ENCODE results near the gene WLS.
"Not testable (repeated sequence)": the region's sequence is repeated elsewhere in the genome, so short reads cannot be mapped to it uniquely, and the experiment has no call there.

WLS gene

DNA sequence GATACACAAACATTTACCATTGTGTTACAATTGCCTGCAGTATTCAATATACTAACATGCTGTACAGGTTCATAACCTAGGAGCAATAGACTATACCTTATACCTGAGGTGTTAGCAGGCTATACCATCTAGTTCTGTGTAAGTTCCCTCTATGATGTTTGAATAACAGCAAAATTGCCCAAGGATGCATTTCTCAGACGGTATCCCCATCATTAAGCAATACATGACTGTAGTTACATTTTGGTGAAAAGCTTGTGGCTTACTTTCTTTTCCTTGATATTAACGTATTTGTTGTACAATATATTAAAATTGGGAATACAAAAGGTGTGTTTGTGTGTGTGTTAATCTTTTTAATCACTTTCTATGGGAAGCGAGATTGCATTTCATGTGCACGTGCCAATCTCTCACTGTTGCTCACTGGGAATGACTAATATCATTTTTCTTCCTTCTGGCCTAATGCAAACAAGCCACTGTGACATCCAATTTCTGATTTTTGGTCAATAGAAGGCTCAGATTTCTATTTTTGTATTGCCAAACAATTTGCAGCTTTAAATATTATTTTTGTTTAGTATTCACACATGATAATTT lies 36.7 kb upstream of the WLS start:
- Histone ChIP-seq H3F3A (ENCODE audit: insufficient read depth, low read length) (no peaks in the 10 kb centered on the region), H3K36me3 (replicated peaks; ENCODE audit: insufficient read depth, low read length) (no peaks in the 10 kb centered on the region), H3K9ac (ENCODE audit: low read length) (no peak overlapping the region), H3K79me2 (ENCODE audit: low read length) (no peaks in the 10 kb centered on the region), H3K9me3 (replicated peaks; ENCODE audit: insufficient read depth, low read length) (no peaks in the 10 kb centered on the region), H3K4me2 (ENCODE audit: low read depth, low read length) (no peak overlapping the region), H3K4me3 (ENCODE audit: low read length) (no peak overlapping the region), H3K9me2 (replicated peaks; ENCODE audit: insufficient read depth, low read length) (no peaks in the 10 kb centered on the region), H3K27me3 (replicated peaks; ENCODE audit: insufficient read depth, low read length) (no peaks in the 10 kb centered on the region), H3K27ac (ENCODE audit: low read length) (no peak overlapping the region), H3K4me1 (ENCODE audit: low read length) (peaks cover 5% of the 10 kb centered on the region), H2AFZ (ENCODE audit: low read length) (no peak overlapping the region), H4K20me1 (ENCODE audit: insufficient read depth, low read length) (no peaks in the 10 kb centered on the region)
- DNase-seq = no peak
- TF ChIP-seq EZH2phosphoT487 (IDR thresholded peaks at IDR 0.05; ENCODE audit: low read length) (no peak), EZH2 (optimal IDR thresholded peaks at IDR 0.05; ENCODE audit: low read depth, low read length) (no peak), CTCF (IDR thresholded peaks at IDR 0.05; ENCODE audit: low read length) (no peak)

DNA sequence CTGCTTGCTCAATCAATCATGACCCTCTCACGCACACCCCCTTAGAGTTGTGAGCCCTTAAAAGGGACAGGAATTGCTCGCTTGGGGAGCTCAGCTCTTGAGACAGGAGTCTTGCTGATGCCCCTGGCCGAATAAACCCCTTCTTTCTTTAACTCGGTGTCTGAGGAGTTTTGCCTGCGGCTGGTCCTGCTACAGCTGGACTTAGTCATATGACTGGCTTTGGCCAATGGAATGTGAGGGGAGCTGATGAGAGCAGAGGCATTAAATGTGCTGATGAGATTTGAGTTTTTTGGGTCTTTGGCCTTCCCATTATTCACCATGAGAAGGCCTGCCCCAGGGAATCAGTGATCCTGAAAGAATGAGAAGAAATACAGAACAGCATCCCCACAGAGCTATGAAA lies 24.5 kb upstream of the WLS start:
- H3K27me3 ChIP-seq (replicated peaks; ENCODE audit: insufficient read depth, low read length); H3K9me3 ChIP-seq (replicated peaks; ENCODE audit: insufficient read depth, low read length); H3K9me2 ChIP-seq (replicated peaks; ENCODE audit: insufficient read depth, low read length); H3K4me1 ChIP-seq (ENCODE audit: low read length); H3K79me2 ChIP-seq (ENCODE audit: low read length); H3K27ac ChIP-seq (ENCODE audit: low read length); H4K20me1 ChIP-seq (ENCODE audit: insufficient read depth, low read length); H3K36me3 ChIP-seq (replicated peaks; ENCODE audit: insufficient read depth, low read length); DNase-seq; H3K9ac ChIP-seq (ENCODE audit: low read length); H2AFZ ChIP-seq (ENCODE audit: low read length); H3K4me3 ChIP-seq (ENCODE audit: low read length); H3K4me2 ChIP-seq (ENCODE audit: low read depth, low read length); H3F3A ChIP-seq (ENCODE audit: insufficient read depth, low read length): not testable (repeated sequence)

DNA sequence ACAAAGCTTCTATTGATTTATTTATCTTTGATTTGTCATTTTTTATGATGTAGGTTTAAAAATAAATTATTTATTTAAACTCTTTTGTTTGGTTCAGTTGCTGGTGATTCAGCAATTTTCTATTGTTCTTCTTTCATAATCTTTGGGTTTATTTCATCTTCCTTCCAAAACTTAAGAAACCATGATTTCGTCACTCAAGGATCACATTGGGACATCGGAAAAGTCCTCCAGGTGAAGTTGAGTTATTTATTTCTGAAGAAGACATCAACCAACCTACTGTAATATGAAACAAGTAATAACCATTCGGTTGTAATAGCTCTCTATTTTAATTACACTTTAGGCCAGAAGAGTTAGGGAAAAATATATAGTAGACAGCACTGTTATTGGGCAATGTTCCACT lies 23.0 kb upstream of the WLS start:
- H3K27me3 ChIP-seq (replicated peaks; ENCODE audit: insufficient read depth, low read length) = no peaks in the 10 kb centered on the region
- DNase-seq = no peak
- peaks cover 6% of the 10 kb centered on the region; the same call in 1 of the 2 replicates for H3K4me1 ChIP-seq (ENCODE audit: low read length)
- TF ChIP-seq EZH2phosphoT487 (IDR thresholded peaks at IDR 0.05; ENCODE audit: low read length) (no peak), CTCF (IDR thresholded peaks at IDR 0.05; ENCODE audit: low read length) (no peak), EZH2 (optimal IDR thresholded peaks at IDR 0.05; ENCODE audit: low read depth, low read length) (no peak)
- no peaks in the 10 kb centered on the region for H4K20me1 ChIP-seq (ENCODE audit: insufficient read depth, low read length)
- H3K27ac ChIP-seq (ENCODE audit: low read length) = no peak overlapping the region
- H3K79me2 ChIP-seq (ENCODE audit: low read length) = no peaks in the 10 kb centered on the region
- no peak overlapping the region for H2AFZ ChIP-seq (ENCODE audit: low read length)
- no peak overlapping the region for H3K4me3 ChIP-seq (ENCODE audit: low read length)
- peak overlapping the region; percentile 1; the same call in 1 of the 2 replicates for H3K4me2 ChIP-seq (ENCODE audit: low read depth, low read length)
- H3K9ac ChIP-seq (ENCODE audit: low read length) = no peak overlapping the region
- H3K9me3 ChIP-seq (replicated peaks; ENCODE audit: insufficient read depth, low read length) = no peaks in the 10 kb centered on the region; the same call in 1 of the 2 replicates
- no peaks in the 10 kb centered on the region for H3F3A ChIP-seq (ENCODE audit: insufficient read depth, low read length)
- no peaks in the 10 kb centered on the region for H3K36me3 ChIP-seq (replicated peaks; ENCODE audit: insufficient read depth, low read length)
- H3K9me2 ChIP-seq (replicated peaks; ENCODE audit: insufficient read depth, low read length) = no peaks in the 10 kb centered on the region

- Histone ChIP-seq H3K9ac (ENCODE audit: low read length) (no peak overlapping the region), H3K4me3 (ENCODE audit: low read length) (no peak overlapping the region), H3F3A (ENCODE audit: insufficient read depth, low read length) (no peaks in the 10 kb centered on the region), H3K79me2 (ENCODE audit: low read length) (no peaks in the 10 kb centered on the region), H4K20me1 (ENCODE audit: insufficient read depth, low read length) (no peaks in the 10 kb centered on the region), H3K27me3 (replicated peaks; ENCODE audit: insufficient read depth, low read length) (no peaks in the 10 kb centered on the region), H3K4me1 (ENCODE audit: low read length) (peaks cover 6% of the 10 kb centered on the region; the same call in 1 of the 2 replicates), H3K9me3 (replicated peaks; ENCODE audit: insufficient read depth, low read length) (no peaks in the 10 kb centered on the region; the same call in 1 of the 2 replicates), H3K27ac (ENCODE audit: low read length) (no peak overlapping the region; the same call in 1 of the 2 replicates), H3K4me2 (ENCODE audit: low read depth, low read length) (peak overlapping the region; percentile 1; the same call in 1 of the 2 replicates), H3K36me3 (replicated peaks; ENCODE audit: insufficient read depth, low read length) (no peaks in the 10 kb centered on the region), H2AFZ (ENCODE audit: low read length) (no peak overlapping the region), H3K9me2 (replicated peaks; ENCODE audit: insufficient read depth, low read length) (no peaks in the 10 kb centered on the region)
- peak; percentile 34 for DNase-seq
- no peak for TF ChIP-seq CTCF (IDR thresholded peaks at IDR 0.05; ENCODE audit: low read length)
- no peak for TF ChIP-seq EZH2phosphoT487 (IDR thresholded peaks at IDR 0.05; ENCODE audit: low read length)
- no peak for TF ChIP-seq EZH2 (optimal IDR thresholded peaks at IDR 0.05; ENCODE audit: low read depth, low read length)
Measured at GRCh38 chr1:68254667-68255226, 22.4 kb upstream of the WLS start.
